Posterior cingulate gyrus (tissue), 11 donors: Measurements from ENCODE around the gene NFATC2.

Experiments used
- DNase-seq, 10 donors: peaks; one replicate each; pipeline versions ENCODE4 v3.0.0 to v3.0.0-alpha.2; 2020 to 2021; ENCODE audit warnings: mixed read lengths in 3 of 10
- intact Hi-C: fragments of 100-400 bp; cut with DNase I; formaldehyde crosslinking; loops from one replicate; pipeline ENCODE4 v1.15.1; 2023

The NFATC2 gene

DNA sequence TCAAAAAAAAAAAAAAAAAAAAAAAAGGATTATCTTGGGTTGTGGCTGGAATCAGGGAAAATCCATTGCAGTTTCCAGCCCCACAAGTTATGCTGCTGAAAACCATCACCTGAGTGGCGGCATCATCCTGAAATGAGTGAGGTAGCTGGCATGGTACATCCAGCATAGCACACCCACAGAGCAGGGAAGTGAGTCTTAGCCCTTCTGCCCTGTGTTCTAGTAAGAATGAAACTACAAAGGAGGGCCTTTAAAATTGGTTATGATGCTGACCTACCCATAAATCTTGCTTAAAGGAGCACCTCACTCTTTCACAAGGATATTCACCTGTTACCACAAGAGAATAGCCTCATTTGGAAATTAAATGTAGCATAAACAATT is 119.2 kb downstream of the NFATC2 start:
- intact Hi-C loops, result no loop called here

DNA sequence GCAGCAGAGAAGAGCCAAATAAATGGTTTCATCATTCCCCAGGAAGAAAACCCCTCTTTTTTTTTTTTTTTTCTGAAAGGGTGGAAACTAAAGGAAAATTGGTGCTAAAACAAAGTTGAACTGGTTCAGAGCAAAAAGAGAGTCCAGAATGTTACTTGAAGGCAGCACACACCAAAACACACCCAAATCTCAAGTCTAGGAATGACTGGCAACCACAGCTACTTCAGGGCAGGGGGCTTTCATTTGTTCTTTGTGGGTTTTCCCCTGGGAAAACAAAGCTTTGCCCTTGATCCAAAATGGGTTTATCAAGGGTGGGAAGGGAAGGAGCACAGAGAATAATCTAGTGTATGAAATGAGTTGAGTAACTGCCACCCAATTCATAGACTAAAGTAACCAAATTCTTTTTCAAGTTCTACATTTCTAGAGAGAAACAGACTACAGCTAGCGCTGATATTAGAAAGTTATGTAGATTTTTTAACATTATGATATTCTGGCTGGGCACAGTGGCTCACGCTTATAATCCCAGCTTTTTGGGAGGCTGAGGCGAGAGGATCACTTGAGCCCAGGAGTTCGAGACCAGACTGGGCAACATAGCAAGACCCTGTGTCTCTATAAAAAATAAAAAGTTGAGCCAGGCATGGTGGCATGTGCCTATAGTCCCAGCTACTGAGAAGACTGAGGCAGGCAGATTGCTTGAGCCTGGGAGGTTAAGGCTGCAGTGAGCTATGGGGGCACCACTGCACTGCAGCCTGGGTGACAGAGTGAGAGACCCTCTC is 119.8 kb downstream of the NFATC2 start:
- DNase-seq, result no peak
- intact Hi-C loops, result no loop called here

More for the DNA sequence above, 119.2 kb downstream of the NFATC2 start:
- DNase-seq, result no peak

DNA sequence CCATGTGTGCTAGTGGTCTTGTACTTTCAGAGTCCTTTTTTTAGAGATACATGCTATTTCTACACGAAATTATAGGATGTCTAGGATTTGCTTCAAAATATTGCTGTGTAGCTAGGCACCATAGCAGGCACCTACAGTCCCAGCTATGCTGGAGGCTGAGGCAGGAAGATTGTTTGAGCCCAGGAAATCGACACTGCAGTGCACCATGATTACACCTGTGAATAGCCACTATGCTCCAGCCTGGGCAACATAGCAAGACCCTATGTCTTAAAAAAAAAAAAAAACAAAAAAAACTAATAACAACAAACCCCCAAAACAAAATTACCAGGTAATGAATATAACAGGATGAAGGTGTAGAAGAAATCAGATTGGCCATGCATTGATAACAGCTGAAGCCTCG is 121.7 kb downstream of the NFATC2 start:
- intact Hi-C loops, result no loop called here
- DNase-seq, result no peak

DNA sequence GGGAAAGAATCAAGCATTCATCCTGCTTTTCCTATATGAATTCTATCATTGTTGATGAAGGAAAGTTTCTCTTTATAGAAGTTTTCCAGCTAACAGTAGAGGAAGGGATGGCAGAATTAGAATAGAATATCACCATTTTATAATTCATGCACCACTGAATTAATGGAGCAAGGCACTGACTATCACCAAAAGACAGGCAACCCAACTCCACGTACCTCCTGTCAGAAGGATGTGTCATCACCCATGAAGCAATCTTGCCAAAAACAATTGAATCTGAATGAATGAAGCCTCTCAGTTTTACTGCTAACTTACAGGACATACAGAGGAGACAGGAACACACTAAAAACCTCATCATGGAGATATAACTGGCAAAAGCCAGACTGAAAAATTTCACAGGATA is 122.4 kb downstream of the NFATC2 start:
- no peak for DNase-seq
- intact Hi-C loops, result no loop called here

DNA sequence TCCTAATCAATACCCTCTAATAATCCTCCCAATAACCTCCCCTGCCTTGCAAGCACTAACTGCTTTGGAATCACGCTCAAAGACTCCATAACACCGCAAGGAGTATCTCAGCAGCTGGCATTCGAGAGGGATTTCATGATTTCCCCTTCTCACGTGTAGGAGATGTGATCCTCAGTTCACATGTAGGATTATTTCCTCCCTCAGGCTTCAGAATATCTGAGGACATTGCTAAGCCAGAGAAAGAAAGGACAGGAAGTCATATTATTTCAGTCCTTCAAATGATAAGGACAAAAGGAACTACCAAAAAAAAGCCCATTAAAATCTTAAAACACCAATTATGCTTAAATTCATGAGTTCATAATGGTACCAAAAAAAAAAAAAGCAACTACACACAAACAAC is 122.9 kb downstream of the NFATC2 start:
- intact Hi-C loops, result no loop called here
- DNase-seq, result no peak

DNA sequence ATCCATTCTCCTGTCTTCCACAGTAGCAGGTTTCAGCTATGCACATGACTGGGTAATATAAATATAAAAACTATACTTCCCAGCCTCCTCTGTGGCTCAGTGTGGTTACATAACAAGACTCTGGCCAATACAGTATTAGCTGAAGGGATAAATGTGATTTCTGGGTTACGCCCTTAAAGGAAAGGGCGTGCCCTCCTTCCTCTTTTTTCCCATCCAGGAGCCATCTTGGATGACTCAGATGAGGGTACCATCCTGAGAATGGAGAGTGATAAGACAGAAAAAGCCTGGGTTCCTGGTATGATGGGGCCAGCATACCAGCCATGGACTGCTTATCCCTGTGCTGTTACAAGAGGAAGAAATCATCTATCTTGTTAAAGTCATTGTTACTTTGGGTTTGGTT is 123.3 kb downstream of the NFATC2 start:
- intact Hi-C loops, result no loop called here
- no peak for DNase-seq

DNA sequence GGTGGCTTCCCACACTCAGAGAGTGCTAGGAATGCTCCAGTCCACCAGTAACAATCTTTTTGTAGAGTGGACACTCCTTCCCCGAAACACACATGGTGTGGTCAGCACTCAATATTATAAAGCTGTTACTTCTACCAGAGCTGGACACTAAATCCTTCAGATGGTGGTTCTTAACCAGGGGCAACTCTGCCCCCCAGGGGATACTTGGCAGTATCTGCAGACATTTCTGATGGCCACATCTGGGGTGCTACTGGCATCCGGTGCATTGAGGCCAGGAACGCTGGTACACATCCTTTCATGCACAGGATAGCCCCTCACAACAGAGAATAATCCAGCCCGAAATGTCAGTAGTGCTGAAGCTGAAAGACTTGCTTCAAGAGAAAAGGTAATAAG is 124.4 kb downstream of the NFATC2 start:
- DNase-seq, result no peak
- intact Hi-C loops, result no loop called here

DNA sequence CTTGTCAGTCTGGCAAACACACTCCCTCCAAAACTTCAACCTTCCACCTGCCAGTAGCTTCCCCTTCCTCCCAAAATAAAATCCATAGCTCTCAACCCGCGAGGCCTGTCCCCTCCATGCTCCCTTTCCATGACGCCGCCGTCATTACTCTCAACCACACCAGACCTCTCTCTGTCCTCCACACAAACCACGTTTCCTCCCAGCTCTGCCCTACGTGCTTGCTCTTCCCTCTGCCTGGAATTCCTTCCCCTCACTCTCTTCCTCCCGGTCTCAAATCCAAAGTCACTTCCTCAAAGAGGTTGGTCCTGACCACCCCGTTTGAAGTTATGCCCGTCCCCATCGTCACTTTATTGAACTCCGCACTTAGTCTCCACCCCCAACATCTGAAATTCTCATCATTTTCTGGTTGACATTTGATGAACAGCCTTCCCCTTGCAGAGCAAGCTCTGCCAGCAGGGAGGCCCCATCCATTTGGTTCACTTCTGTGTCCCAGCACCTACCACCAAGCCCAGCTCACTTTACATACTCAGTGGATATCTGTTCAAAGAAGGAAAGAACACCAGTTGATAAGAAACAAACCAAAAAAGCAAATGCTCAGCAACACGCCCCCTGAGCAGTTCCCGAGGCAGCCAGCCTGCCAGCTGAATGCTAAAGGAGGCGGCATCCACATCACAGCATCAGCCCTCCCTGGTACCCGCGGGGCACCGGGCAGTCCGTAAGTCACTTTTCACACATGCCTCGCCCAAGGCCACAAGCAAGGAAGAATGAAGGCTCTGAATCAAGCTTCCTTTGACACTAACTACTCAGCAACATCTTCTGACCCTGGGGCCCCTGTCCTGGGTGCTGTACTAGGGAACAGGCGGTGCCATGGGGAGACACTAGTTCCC is 125.0 kb downstream of the NFATC2 start:
- intact Hi-C loops, result no loop called here
- no peak for DNase-seq

DNA sequence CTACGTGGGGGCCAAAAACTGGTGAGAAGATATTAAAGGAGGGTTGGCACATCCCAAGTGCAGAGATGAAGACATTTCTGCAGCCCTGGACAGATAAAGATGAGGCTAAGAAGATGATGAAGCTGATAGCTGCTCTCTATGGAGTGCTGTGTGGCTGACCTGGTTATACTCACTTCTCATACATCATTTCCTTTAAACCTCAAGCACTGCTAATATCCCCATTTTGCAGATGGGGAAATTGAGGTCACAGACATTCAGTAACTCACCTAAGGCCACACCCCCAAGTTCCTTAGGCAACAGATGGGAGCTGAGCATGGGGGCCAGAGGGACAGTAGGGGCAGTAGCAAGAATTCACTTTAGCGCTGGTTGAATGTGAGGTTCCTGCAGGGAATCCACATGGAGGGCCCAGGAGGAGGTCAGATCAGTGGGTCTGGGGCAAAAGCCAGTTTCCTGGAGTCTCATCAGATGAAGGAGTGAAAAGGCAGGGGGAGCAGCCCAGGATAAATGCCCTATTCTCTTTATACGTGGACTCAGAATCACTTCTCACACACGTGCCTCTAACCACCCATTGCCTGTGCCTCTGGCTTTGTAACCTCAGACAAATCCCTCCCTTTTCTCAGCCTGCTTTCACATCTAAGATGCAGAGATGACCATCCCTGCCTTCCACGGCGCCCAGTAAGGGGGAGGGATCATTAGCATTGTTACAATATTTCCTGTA is 125.8 kb downstream of the NFATC2 start:
- DNase-seq, result no peak
- intact Hi-C loops, result no loop called here

DNA sequence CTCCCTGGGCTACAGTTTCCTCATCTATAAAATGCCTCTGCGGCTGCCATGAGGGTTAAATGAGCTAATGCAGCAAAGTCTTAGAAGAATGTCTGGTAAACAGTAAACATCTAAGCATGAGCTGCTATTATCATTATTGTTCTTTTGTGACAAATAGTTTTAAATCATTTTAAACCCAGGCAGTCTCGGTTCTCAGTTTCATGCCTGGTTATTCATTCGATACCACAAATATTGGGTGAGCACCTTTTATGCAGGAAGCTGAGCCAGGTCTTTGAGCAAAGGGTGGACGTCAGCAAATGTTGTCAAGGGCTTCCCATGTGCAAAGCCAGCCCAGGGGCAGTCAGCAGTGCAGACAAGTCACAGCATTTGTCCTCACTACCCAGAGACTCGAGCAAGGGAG is 128.7 kb downstream of the NFATC2 start:
- no peak for DNase-seq
- intact Hi-C loops, result no loop called here

DNA sequence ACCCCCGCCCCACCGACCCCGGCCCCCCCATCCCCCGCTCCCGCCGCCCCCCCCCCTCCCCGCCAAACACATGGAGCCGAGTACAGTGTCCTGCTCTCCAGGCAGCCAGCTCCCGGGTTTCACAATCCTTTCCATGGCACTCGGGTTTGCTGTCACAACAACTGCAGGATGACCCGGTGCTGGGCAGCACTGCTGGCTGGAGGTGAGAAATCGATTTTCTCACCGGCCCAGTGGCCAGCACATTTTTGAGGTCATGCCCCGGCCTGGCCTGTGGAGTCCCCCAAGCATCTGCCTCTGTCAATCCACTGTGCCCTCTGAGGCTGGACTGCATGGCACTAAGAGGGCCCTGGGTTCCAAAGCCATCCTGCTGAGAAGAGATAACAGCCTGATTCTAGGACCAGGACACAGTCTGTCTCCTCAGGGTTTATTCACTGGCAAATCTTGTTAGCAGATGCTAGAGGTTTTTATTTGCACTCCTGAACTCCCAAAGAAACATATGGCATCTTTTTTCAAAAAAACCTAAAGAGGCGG is 129.5 kb downstream of the NFATC2 start:
- peak in 1 of 10 donors; percentile 82 for DNase-seq
- intact Hi-C loops, result no loop called here

DNA sequence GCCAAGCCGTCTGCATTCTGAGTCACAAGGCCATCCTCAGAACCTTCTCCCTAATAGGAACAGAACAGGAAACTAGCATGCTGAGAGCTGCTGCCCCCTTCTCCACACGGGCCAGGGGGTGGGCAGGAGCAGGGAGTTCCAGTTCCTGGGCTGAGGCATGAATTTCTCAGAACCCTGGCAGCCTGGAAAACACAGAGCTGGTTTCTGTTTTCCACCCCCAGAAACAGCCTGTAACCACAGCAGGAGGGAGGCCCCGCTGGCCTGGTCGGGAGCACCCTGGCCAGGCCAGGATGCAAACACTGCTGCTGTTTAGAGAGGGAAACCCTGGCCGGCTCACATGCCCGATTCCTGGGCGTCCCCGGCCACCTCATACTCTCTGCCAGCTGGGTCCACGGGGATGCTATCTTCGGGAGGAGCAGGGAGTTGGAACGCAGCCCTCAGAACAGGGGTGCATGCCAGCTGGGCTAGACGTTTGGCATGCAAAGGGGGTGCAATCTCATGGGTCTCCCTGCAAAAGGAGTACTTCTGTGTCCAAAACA is 130.1 kb downstream of the NFATC2 start:
- intact Hi-C loops, result no loop called here
- peak in 7 of 10 donors; percentile 6 to 87 (median 32) for DNase-seq

DNA sequence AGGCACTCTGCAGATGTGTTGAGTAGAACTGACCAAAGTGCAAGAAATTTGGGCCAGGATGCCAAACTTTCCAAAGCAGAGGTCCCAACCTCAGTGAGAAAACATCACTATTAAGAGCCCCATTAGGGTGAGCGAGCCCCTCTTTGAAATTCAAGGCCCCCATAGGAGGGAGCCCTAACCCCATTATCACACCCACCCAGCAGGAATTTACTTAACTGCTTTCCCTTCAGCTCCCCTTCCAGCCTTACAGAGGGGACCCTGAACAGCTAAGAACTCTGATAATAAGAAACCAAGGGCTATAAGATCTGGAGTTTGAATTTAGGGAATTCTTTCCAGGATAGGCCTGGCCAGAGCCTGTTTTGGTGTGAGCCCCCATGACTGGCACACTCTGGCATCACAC is 130.6 kb downstream of the NFATC2 start:
- intact Hi-C loops, result no loop called here
- DNase-seq, result no peak

DNA sequence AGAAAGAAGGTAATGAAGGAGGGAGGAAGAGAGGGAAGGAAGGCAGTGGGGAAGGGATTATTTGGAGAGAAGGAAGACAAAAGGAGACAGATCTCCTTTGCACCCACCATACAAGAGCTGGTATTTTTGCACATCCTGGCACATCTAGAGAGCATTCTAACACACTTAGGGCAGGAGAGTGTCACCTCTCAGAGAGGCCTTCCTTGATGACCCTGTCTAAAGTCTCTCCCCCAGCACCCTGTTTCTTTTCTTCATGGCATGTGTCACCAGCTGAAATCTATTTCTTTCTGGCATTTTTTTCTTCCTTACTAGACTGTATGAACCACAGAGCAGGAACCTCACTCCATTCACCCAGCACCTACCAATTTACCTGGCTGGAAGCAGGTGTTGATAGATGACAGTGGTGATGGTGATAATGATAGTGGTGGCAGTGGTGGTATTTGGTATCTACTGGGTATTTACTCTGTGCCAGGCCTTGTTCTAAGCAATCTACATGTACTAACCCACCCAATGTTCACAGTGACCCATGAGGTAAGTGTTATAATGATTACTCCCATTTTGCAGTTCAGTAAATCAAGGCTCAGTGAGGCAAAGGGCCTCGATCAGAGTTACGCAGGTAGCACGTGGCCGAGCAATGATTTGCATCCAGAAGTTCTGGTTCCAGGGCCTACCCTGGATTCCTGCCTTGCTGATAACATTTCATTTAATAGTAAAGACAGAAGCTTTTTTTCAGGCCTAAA is 131.8 kb downstream of the NFATC2 start:
- intact Hi-C loops, result no loop called here
- DNase-seq, result no peak

DNA sequence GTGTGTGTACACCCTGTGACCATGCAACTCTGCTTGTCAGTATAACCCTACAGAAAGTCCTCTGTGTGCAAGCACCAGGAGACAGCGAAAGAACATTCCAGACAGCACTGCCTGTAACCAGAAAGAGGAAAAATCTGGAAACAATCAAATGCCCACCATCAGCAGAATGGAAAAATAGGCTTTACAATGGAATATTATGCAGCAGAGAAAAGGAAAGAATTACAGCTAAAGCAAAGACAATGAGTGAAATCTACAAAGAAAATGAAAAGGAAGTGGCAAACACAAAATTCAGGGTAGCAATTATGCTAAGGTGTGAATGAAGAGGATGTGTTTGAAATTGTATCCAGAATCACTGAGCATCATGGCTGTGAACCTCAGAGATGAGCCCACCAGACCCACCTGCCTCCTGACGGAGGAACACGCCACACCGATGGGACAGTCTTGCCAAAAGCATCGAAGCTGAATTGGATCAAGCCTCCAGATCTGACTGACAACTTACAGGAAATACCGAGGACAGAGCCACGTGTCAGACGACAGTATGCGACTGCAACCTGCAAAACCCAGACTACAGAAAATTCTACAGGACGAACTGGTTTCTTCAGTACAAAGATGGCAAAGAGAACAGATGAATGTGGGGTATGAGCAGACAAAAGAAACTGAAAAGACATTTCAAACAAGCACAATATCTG is 133.2 kb downstream of the NFATC2 start:
- intact Hi-C loops, result no loop called here
- no peak for DNase-seq

DNA sequence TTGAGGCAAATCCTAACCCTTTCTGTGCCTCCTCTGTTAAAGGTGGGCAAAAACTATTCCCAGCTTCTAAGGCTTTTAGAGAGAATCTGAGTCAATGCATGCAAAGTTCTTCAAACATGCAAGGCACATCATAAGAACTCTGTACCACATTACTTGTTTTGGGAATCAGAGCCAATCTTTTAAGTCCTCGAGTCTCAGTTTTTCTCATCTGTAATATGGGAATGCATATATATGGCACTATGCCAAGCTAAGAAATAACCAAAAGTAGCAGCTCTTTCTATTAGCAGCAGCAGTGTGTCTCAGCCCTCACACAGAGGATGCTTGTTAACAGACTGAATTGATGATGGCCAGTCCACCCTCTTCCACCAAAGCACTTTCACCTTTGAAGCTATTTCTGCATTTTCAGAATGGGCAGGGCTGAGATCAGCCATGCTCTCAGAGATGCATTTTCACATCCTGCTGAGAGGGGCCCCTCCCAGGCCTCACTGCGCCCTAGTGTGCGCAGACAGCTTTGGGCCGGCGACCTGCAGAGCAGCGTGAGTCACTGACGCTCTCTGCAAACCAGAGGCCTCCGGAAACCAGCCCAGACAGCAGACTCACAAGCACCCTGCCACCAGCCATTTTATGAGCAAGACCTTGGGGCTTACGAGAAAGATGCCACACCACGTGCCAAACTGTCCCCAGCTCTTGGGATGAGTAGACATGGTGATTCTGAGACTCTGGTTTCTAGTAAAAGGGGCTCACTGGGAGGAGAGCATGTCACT is 138.0 kb downstream of the NFATC2 start:
- intact Hi-C loops, result no loop called here
- peak in 1 of 10 donors; percentile 84 for DNase-seq

DNA sequence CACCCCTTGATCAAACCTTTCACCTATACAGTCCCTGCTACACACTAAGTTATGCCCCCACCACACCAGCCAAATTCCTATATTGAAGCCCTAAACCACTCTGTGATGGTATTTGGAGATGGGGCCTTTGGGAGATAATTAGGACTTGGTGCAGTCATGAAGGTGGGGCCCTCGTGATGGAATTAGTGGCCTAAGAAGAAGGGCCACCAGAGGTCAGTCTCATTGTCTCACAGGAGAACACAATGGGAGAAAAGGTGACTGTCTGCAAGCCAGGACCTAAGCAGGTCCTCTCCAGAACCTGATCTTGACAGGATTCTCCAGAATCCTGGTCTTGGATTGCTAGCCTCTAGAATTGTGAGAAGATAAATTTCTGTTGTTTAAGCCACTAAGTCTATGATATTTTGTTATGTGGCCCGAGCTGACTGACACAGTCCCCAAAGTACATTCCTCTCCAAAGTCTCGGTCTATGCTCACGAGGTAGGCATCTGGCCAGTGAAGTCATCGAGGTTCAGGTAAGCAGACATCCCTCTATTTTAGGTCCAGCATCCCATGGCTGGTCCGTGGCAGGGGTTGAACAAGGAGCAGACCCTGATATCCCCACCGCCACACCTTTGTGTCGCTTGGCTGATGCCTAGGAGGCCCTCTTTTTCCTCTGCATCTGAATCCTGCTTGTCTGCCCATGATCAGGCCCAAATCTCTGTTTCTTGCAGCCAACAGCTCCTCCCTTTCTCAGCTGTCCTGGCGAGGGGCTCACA is 138.9 kb downstream of the NFATC2 start:
- DNase-seq, result no peak
- intact Hi-C loops, result no loop called here

DNA sequence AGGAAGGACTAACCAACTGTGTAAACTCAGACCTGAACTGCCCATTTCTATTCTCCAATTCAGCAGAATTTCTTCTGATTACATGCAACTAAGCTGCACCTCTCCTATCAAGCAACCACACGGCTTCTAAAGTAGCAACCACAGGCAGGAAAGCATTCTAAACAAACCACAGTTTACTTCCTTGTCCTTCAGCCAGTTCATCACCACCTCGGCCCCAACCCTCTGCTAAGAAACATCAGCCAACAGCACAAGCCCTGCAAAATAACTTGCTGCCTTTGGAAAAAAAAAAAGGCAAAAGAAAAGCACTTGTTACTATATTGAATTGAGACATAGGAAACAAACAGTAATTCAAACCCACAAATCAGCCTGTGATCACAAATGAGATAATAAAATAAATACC is 140.3 kb downstream of the NFATC2 start:
- no peak for DNase-seq
- intact Hi-C loops, result no loop called here
